Peyer's patch (tissue), 4 donors: Measurements from ENCODE around the gene GPS1.

Experiments used
- CTCF ChIP-seq, 6 experiments: fragments of 450-650 bp in 4 of 6; fragments of 200-600 bp in 2 of 6; sonication (generic) in 1 of 6; IDR thresholded peaks; one replicate each; pipeline ENCODE4 v1.5.1; 2017 to 2019; ENCODE audit warnings: antibody characterized with exemption in 6 of 6, mild to moderate bottlenecking in 3 of 6, moderate library complexity in 1 of 6
- POLR2A ChIP-seq, 2 donors: fragments of 450-650 bp; IDR thresholded peaks; one replicate each; pipeline ENCODE4 v1.5.1; 2017; ENCODE audit warnings: antibody characterized with exemption in 2 of 2, mild to moderate bottlenecking in 2 of 2, moderate library complexity in 2 of 2

DNA sequence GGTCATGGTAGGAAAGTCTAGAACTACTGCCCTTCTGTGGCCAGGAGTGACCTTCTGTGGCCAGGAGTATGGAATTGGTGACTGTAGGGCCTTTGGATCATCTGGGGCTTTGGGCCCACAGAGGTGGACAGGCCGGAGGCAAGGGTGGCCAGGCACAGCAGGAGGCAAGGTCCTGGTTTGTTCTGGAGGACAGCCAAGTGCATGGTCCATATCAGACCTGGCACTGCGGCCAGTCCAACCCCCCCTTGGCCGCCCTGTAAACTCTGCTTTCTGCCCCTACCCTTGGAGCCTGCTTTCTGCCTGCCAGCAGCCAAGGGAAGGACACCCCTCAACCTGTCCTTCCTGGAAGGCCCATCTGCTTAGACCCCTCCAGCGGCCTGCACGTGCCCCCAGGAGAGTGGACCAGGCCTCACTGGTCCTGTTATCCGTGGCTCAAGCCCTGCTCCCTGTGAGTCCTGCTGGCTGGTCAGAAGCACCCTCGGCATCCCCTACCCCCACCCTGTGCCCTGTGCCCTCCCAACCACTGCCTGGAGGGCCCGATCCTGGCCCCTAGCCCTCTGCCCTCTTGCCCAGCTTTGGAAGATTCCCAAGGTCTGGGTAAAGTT lies 11.9 kb upstream of the GPS1 start:
- no peak for TF ChIP-seq CTCF (IDR thresholded peaks at IDR 0.05)
- no peak for TF ChIP-seq POLR2A (IDR thresholded peaks at IDR 0.05)
